ENCODE measurements around the gene RXRA.

- no peak for TF ChIP-seq POLR2A (IDR thresholded peaks at IDR 0.05)
- no peak for TF ChIP-seq CTCF (IDR thresholded peaks at IDR 0.05)
Measured at GRCh38 chr9:134339183-134339806, 13.0 kb downstream of the RXRA start.
